NB4 (cell line): ENCODE results near the gene DDX54.

Source experiments
- POLR2A ChIP-seq: IDR thresholded peaks from 2 replicates; pipeline ENCODE4 v1.6.1; 2011; ENCODE audit warnings: mild to moderate bottlenecking; ENCODE audit not compliant: insufficient read length; ENCODE audit errors: extremely low read depth
- TF ChIP-seq, protein P1 (sequence below): IDR thresholded peaks from one replicate; pipeline ENCODE4 v1.5.1; 2012; ENCODE audit warnings: low read depth, low read length
- TF ChIP-seq, protein P2 (sequence below): IDR thresholded peaks from 2 replicates; pipeline ENCODE4 v1.6.1; 2011; ENCODE audit warnings: low read depth, low read length

- TF ChIP-seq, protein P1, sequence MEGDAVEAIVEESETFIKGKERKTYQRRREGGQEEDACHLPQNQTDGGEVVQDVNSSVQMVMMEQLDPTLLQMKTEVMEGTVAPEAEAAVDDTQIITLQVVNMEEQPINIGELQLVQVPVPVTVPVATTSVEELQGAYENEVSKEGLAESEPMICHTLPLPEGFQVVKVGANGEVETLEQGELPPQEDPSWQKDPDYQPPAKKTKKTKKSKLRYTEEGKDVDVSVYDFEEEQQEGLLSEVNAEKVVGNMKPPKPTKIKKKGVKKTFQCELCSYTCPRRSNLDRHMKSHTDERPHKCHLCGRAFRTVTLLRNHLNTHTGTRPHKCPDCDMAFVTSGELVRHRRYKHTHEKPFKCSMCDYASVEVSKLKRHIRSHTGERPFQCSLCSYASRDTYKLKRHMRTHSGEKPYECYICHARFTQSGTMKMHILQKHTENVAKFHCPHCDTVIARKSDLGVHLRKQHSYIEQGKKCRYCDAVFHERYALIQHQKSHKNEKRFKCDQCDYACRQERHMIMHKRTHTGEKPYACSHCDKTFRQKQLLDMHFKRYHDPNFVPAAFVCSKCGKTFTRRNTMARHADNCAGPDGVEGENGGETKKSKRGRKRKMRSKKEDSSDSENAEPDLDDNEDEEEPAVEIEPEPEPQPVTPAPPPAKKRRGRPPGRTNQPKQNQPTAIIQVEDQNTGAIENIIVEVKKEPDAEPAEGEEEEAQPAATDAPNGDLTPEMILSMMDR, result no peak
- TF ChIP-seq, protein P2, sequence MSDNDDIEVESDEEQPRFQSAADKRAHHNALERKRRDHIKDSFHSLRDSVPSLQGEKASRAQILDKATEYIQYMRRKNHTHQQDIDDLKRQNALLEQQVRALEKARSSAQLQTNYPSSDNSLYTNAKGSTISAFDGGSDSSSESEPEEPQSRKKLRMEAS, result no peak
- no peak for TF ChIP-seq POLR2A
Measured at GRCh38 chr12:113149361-113150150, 35.7 kb downstream of the DDX54 start, which contains the start of gene CFAP73.
